ENCODE results near the gene NEXN. TPM values are rescaled to one million over a fixed set of nuclear protein-coding genes. Genes with fewer than 3 reads are reported as not detected.

NEXN gene
- total and polyA plus RNA-seq, 2 of the 8 experiments (the other 6 are each of a cell fraction or from before 2014, with no cell fraction given) = 0.20 to 2.9 TPM

DNA sequence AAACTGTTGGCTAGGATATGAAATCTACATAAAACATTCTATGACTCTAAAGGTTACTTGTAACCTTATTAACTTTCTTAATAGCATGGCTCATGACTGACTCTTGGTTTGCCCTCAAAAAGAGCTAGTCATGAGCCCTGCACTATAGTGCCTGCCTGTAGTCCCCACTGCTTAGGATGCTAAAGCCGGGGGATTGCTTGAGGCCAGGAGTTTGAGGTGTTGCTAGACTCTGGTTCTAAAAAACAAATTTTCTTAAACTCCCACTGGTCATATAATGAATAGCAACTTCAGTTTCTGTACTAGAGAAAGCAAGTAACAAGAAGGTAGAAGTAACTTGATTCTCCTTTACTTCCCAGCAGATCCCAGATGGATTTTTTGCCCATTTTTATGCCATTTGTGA, 15.8 kb upstream of the NEXN start (continued):
- no peak for TF ChIP-seq FOSL1 (IDR thresholded peaks at IDR 0.05; ENCODE audit: insufficient read depth, low read depth, low read length)
- no peak for TF ChIP-seq TEAD4 (IDR thresholded peaks at IDR 0.05; ENCODE audit: low read depth, low read length)
- no peak for TF ChIP-seq SUZ12 (IDR thresholded peaks at IDR 0.05; ENCODE audit: low read length)
- no peak for TF ChIP-seq KDM4A (IDR thresholded peaks at IDR 0.05; ENCODE audit: low read depth, low read length, severe bottlenecking)
